NB4 (cell line): ENCODE results near the gene PDZRN3.

Source experiments
- CTCF ChIP-seq: IDR thresholded peaks from one replicate; pipeline ENCODE4 v1.5.1; 2012; ENCODE audit warnings: low read depth, low read length
- MYC ChIP-seq: IDR thresholded peaks from 2 replicates; pipeline ENCODE4 v1.6.1; 2011; ENCODE audit warnings: low read depth, low read length

- TF ChIP-seq CTCF = no peak
- TF ChIP-seq MYC = no peak
Observed at GRCh38 chr3:73604451-73604850, 20.3 kb downstream of the PDZRN3 start.
